ENCODE results near the gene AXL.
A peak's percentile ranks its signal among the peaks of the same experiment; 100 is the strongest.
"Not testable (repeated sequence)": the region's sequence is repeated elsewhere in the genome, so short reads cannot be mapped to it uniquely, and the experiment has no call there.

Gene AXL

GRCh38 chr19:41218615-41219507 lies at the start of gene AXL:
Gene AXL (plus strand): TSS chr19:41219223. CDS start chr19:41219393, 170 bp downstream.
- DNase-seq = no peak

- no peak for DNase-seq
These were observed 46.5 kb upstream of the AXL start for GRCh38 chr19:41172297-41173164.

GRCh38 chr19:41174297-41174928 lies 44.6 kb upstream of the AXL start:
- no peak for DNase-seq

GRCh38 chr19:41175801-41176777 lies 42.9 kb upstream of the AXL start:
- no peak for DNase-seq

DNA sequence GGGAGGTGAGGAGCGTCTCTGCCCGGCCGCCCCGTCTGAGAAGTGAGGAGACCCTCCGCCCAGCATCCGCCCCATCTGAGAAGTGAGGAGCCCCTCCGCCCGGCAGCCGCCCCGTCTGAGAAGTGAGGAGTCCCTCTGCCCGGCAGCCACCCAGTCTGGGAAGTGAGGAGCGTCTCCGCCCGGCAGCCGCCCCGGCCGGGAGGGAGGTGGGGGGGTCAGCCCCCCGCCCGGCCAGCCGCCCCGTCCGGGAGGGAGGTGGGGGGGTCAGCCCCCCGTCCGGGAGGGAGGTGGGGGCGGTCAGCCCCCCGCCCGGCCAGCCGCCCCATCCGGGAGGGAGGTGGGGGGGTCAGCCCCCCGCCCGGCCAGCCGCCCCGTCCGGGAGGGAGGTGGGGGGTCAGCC lies 38.9 kb upstream of the AXL start:
- DNase-seq = not testable (repeated sequence)

GRCh38 chr19:41186971-41187883 lies 31.8 kb upstream of the AXL start:
- DNase-seq = no peak

DNA sequence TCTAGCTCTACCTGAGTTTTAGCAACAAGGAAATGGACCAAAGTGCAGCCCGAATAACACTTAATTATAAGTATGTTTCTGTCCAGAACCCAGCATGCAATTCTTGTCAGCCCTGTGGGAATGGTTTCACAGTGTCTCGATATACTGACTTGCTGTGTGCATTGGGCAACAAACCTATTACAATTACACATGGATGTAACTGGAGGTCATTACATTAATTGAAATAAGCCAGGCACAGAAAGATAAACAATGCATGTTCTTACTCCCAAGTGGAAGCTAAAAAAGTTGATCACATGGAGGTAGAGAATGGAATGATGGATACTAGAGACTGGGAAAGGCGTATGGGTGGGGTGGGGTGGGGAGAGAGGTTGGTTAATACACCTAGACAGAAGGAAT lies 31.1 kb upstream of the AXL start:
- no peak for DNase-seq

DNA sequence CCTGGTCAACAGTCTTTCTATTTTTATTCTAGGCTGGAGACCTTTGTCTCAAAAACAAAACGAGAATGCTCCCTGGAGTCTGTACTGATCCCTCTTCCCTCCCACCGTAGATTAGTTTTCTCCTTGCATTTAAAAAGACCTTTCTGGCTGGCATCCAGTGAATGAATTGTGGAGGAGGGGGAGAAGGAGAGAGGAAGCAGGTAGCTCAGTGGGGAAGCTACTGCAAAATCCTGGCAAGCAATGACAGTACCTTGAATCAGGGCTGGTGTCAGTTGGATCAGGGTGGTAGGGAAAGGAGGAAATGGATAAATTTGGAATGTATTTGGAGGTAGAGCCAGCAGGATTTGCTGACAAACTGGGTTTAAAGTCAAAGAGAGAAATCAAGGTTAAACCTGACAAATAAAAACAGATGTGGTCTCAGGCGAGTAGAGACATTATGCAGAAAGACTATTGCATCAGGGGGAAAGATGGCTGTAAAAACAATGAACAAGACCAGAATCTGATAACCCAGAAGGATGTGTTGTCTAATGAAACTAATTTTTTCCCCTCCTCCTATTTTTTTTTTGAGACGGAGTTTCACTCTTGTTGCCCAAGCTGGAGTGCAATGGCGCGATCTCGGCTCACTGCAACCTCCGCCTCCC lies 29.5 kb upstream of the AXL start:
- DNase-seq = no peak

DNA sequence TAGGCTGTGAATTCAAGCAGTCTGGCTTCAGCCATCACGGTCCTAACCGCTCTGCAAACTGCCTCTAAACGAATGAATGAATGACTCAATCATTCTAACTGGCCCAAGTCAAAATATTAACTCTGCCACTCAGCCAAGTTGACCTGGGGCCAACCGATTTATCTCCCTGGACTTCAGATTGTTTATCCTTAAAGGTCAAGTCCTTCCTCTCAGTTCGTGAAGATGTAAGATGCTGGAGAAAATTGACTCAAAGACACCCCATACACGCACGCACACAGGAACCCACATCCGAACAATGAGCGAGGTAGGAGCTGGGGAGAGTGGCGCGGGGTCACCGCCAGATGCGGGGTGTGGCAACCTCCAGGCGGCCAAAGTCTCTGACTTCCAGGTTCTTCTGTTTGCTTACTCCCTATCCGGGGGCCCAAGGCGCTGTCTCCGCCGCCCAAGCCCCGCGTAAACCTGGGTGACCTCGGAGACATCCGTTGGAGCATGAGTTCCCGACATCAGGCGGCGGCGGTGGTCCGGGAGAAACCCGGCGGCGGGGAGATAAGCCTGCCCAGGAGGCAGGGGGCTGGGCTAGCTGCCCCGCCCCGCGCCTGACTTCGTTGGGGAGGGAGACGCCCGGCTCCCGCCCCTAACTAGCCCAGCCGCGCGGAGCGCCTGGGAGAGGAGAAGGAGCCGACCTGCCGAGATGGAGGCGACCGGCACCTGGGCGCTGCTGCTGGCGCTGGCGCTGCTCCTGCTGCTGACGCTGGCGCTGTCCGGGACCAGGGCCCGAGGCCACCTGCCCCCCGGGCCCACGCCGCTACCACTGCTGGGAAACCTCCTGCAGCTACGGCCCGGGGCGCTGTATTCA lies 26.2 kb upstream of the AXL start, which contains the start of gene CYP2S1:
Gene CYP2S1 (plus strand): TSS at position 646 of the 856 bp plus-strand sequence. CDS start 46 bp downstream, at position 692.
- no peak for DNase-seq

DNA sequence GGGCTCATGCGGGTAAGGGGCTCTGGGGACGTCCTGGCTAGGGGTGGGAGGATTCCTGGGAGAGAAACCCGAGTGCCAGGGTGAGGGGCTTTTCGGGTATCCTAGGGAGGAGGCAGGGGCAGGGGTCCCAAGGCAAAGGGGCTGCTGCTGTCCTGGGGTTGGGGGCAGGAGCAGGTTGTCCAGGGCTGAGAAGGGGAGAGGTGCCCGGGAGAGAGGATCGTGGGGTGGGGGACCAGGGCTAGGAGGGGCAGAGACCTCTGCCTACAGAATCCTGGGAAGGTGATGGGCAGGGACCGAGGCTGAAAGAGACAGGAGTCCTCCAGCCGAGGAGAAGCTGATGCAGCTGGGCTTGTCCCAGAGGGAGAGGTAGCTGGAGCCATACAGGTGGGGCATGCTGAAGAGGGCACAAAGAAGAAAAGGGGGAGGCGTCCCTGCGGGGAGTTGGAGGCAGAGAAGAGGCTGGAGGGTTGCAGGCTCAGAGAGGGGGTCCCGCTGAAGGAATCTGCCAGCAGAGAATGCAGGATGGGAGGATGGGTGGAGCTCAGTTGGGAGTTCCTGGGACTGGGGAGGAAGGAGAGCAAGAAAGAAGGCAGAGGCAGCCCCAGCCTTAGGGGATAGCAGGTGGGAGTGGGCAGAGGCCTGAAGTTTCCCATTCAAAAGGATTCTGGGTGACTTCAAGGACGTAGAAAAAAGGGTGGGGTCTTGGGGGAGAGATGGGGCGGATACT lies 25.4 kb upstream of the AXL start:
- DNase-seq = no peak

GRCh38 chr19:41194157-41194552 lies 24.9 kb upstream of the AXL start:
- no peak for DNase-seq

DNA sequence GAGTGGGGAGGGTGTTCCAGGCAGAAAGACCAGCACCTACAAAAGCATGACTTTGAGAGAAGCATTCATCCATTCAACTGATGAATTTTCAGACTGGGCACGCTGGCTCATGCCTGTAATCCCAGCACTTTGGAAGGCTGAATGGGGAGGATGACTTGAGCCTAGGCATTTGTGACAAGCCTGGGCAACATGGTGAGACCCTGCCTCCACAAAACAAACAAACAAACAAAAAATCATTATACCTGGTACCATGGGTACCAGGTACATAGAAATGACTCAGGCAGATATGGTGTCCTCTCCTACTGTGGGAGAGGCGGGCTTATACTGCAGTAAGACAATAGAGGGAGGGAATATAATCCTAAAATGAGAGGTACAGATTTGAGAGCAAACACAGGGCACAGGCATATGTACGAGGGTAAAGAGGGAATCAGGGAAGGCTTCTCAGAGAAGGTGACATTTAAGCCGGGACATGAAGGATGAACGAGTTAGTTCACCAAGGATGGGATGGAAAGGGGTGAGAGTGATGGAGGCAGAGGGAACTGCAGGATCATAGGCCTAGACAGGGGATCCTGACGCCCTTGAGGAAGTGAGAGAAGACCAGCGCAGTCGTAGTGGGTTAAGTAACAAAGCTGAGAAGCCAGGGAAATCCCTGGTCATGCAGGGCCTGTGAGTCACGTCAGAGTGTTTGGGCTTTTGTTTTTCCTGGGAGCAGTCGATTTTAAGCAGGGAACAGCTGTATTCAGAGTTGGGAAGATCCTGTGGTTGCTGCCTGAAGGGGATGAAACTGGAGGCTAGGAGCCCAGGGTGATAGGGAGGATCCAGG lies 23.1 kb upstream of the AXL start:
- no peak for DNase-seq

GRCh38 chr19:41198559-41198958 lies 20.5 kb upstream of the AXL start:
- DNase-seq = no peak

DNA sequence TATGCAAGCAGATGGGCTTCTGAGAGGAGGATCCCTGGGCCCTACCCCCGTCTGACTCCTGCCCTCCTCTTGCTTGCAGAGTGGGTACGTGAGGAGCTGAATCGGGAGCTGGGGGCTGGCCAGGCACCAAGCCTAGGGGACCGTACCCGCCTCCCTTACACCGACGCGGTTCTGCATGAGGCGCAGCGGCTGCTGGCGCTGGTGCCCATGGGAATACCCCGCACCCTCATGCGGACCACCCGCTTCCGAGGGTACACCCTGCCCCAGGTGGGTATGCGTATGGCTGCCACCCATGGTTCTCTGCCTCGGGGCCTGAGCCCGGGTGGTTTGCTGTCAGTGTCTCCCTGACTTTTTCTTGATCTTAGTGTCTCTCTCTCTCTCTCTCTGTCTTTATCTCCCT lies 15.7 kb upstream of the AXL start:
- DNase-seq = no peak

DNA sequence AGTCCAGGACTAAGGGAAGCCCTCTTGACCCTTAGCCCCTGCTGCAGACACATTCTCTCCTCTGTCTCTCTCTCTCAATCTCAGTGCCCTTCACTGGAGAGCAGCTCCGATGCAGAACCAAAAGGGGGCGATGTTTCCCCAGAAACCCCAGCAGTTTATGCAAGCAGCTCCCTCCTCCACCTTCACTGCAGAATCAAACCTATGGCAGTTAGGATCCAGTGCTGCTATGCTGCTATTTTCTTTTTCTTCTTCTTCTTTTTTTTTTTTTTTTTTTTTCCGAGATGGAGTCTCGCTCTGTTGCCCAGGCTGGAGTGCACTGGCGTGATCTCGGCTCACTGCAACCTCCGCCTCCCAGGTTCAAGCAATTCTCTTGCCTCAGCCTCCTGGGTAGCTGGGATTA lies 14.7 kb upstream of the AXL start:
- peak; percentile 55 for DNase-seq

GRCh38 chr19:41205995-41206394 lies 13.0 kb upstream of the AXL start:
- DNase-seq = no peak

- no peak for DNase-seq
These were observed 12.6 kb upstream of the AXL start for GRCh38 chr19:41206456-41206855.

Measured in NCI-H1436 (cell line).